IMR-90 (cell line): ENCODE measurements around the gene GRIA4. TPM values are rescaled to one million over a fixed set of nuclear protein-coding genes. Genes with fewer than 3 reads are reported as not detected.

Experiments
- ATAC-seq: fragments of 200-7000 bp; cut with Tn5 transposase; 2 replicates; pipeline ENCODE4 v1.9.1; 2020; ENCODE audit warnings: low read depth, mild to moderate bottlenecking, moderate library complexity
- BruUV-seq: library from RNA; stranded (reverse); fragments of 400-500 nt; replicated peaks from 2 replicates; lab custom pipeline; 2021; lab: Mats Ljungman, UMichigan
- CTCF ChIA-PET: fragments of 300-600 bp; formaldehyde crosslinking; extraction: SDS; loops from one replicate; lab custom pipeline; 2021; ENCODE audit warnings: antibody characterized with exemption; lab: Yijun Ruan, JAX
- POLR2A ChIA-PET: fragments of 300-600 bp; sonication (Branson Sonifier 250); formaldehyde crosslinking; loops from one replicate; lab custom pipeline; 2022; ENCODE audit warnings: antibody characterized with exemption; ENCODE audit not compliant: unreplicated experiment; lab: Charles Lee
- DNase-seq: peaks from one replicate; pipeline ENCODE4 v3.0.0; 2013
- H2AFZ ChIP-seq: replicated peaks from 2 replicates; pipeline ENCODE3; 2013; ENCODE audit warnings: low read length, mild to moderate bottlenecking; ENCODE audit not compliant: poor library complexity
- H2AK5ac ChIP-seq: 2 replicates; pipeline ENCODE4 v1.6.1; 2013; ENCODE audit warnings: low read depth, low read length, inconsistent platforms
- H2AK9ac ChIP-seq: replicated peaks from 2 replicates; pipeline ENCODE3; 2013; ENCODE audit warnings: mild to moderate bottlenecking, low read depth, low read length, moderate library complexity; ENCODE audit not compliant: poor library complexity
- H2BK120ac ChIP-seq: 2 replicates; pipeline ENCODE4 v1.6.1; 2013; ENCODE audit warnings: low read depth, low read length, inconsistent platforms
- H2BK15ac ChIP-seq: 3 replicates; pipeline ENCODE4 v1.6.1; 2013; ENCODE audit warnings: low read depth, low read length, inconsistent platforms
- H2BK20ac ChIP-seq: 2 replicates; pipeline ENCODE4 v1.6.1; 2013; ENCODE audit warnings: low read depth, mild to moderate bottlenecking, inconsistent platforms, low read length, moderate library complexity
- H2BK5ac ChIP-seq: 2 replicates; pipeline ENCODE4 v1.6.1; 2013; ENCODE audit warnings: mild to moderate bottlenecking, low read depth, low read length, inconsistent platforms; ENCODE audit not compliant: poor library complexity, severe bottlenecking
- H3K14ac ChIP-seq: replicated peaks from 2 replicates; pipeline ENCODE4 v1.6.1; 2013; ENCODE audit warnings: low read depth, low read length, inconsistent platforms
- H3K18ac ChIP-seq: 2 replicates; pipeline ENCODE4 v1.6.1; 2013; ENCODE audit warnings: low read depth, low read length, control low read depth
- H3K23ac ChIP-seq: 2 replicates; pipeline ENCODE4 v1.6.1; 2013; ENCODE audit warnings: low read depth, low read length, inconsistent platforms
- H3K27ac ChIP-seq: 2 replicates; pipeline ENCODE4 v1.5.1; 2013; ENCODE audit warnings: mild to moderate bottlenecking, control low read depth, low read length; ENCODE audit not compliant: insufficient read depth
- H3K27me3 ChIP-seq: 2 replicates; pipeline ENCODE4 v1.6.1; 2013; ENCODE audit warnings: low read length; ENCODE audit not compliant: control insufficient read depth, insufficient read depth
- H3K36me3 ChIP-seq: 2 replicates; pipeline ENCODE4 v1.6.1; 2013; ENCODE audit warnings: low read length, mixed read lengths; ENCODE audit not compliant: control insufficient read depth, insufficient read depth
- H3K4ac ChIP-seq: 2 replicates; pipeline ENCODE4 v1.6.1; 2013; ENCODE audit warnings: low read depth, low read length, inconsistent platforms
- H3K4me1 ChIP-seq: 2 replicates; pipeline ENCODE4 v1.6.1; 2013; ENCODE audit warnings: low read length, mixed read lengths; ENCODE audit not compliant: control insufficient read depth, insufficient read depth
- H3K4me2 ChIP-seq: 2 replicates; pipeline ENCODE4 v1.6.1; 2013; ENCODE audit warnings: low read depth, mild to moderate bottlenecking, control low read depth, low read length, moderate library complexity
- H3K4me3 ChIP-seq: 2 replicates; pipeline ENCODE4 v1.5.1; 2013; ENCODE audit warnings: low read depth, mild to moderate bottlenecking, control low read depth, low read length, moderate library complexity; ENCODE audit not compliant: insufficient read depth
- H3K56ac ChIP-seq: 2 replicates; pipeline ENCODE4 v1.6.1; 2013; ENCODE audit warnings: low read length, inconsistent platforms; ENCODE audit not compliant: insufficient read depth; ENCODE audit errors: extremely low read depth
- H3K79me1 ChIP-seq, 2 experiments: 2 replicates each; pipeline ENCODE4 v1.6.1; 2013; ENCODE audit warnings: low read length in 2 of 2, inconsistent platforms in 1 of 2, low read depth in 1 of 2
- H3K9ac ChIP-seq: 2 replicates; pipeline ENCODE4 v1.6.1; 2013; ENCODE audit warnings: low read depth, low read length, control low read depth
- H3K9me1 ChIP-seq: 2 replicates; pipeline ENCODE4 v1.6.1; 2013; ENCODE audit warnings: low read length, inconsistent platforms; ENCODE audit not compliant: insufficient read depth
- H3K9me3 ChIP-seq: 2 replicates; pipeline ENCODE4 v1.6.1; 2013; ENCODE audit warnings: low read length; ENCODE audit not compliant: control insufficient read depth, insufficient read depth
- H4K20me1 ChIP-seq: 2 replicates; pipeline ENCODE4 v1.6.1; 2013; ENCODE audit warnings: low read length, inconsistent platforms; ENCODE audit not compliant: insufficient read depth
- H4K5ac ChIP-seq: 2 replicates; pipeline ENCODE4 v1.6.1; 2013; ENCODE audit warnings: mild to moderate bottlenecking, low read depth, low read length, control low read depth
- H4K8ac ChIP-seq, 2 experiments: 2 replicates each; pipeline ENCODE4 v1.6.1; 2013; ENCODE audit warnings: low read depth in 2 of 2, low read length in 2 of 2, control low read depth in 1 of 2, inconsistent platforms in 1 of 2
- H4K91ac ChIP-seq: 2 replicates; pipeline ENCODE4 v1.6.1; 2013; ENCODE audit warnings: low read depth, low read length, inconsistent platforms; ENCODE audit not compliant: insufficient read depth
- MAFK ChIP-seq: IDR thresholded peaks from 2 replicates; pipeline ENCODE4 v1.6.1; 2012; ENCODE audit warnings: low read depth, low read length, improper control_type of control experiment
- WGBS, 2 experiments: methylation state at CpG; one replicate each; pipeline versions ENCODE4 v1.1.5 to v1.1.7; 2013; ENCODE audit warnings: missing lambda C conversion rate in 2 of 2; ENCODE audit not compliant: insufficient read length in 1 of 2; ENCODE audit errors: extremely low coverage in 2 of 2; 5-methylcytosine and 5-hydroxymethylcytosine counted together
- dilution Hi-C: fragments of 300-500 bp; cut with HindIII; formaldehyde crosslinking; loops from one replicate; pipeline ENCODE4 v1.14.3; 2018; ENCODE audit warnings: low sequenced_read_pairs; ENCODE audit not compliant: unreplicated experiment
- in situ Hi-C: fragments of 300-500 bp; cut with MboI; formaldehyde crosslinking; loops from 3 replicates; pipeline ENCODE4 v1.14.3; 2019; ENCODE audit warnings: low sequenced_read_pairs, inconsistent platforms, mixed read lengths
- intact Hi-C: fragments of 100-400 bp; cut with micrococcal nuclease; formaldehyde crosslinking; loops from 2 replicates; pipeline ENCODE4 v1.10.0; 2022
- polyA plus RNA-seq, 3 experiments: library from polyadenylated mRNA; depleted of rRNA; stranded (reverse); fragments of >200 nt; gene quantifications; 2 replicates each; pipeline ENCODE4 v1.2.3, GENCODE V29; 2012; ENCODE audit warnings: low replicate concordance in 1 of 3
- total RNA-seq: library from RNA; depleted of rRNA; stranded (reverse); fragments of >200 nt; gene quantifications from 2 replicates; pipeline ENCODE4 v1.2.3, GENCODE V29; 2012
- TF ChIP-seq, protein P1 (sequence below): fragments of 150-350 bp; IDR thresholded peaks from 2 replicates; pipeline ENCODE4 v1.6.1; 2016; ENCODE audit warnings: low read depth, mild to moderate bottlenecking, low read length, moderate library complexity, borderline replicate concordance

GRIA4 gene
- total and polyA plus RNA-seq, 2 of the 4 experiments (the other 2 are of a cell fraction), result 0.36 to 1.0 TPM

DNA sequence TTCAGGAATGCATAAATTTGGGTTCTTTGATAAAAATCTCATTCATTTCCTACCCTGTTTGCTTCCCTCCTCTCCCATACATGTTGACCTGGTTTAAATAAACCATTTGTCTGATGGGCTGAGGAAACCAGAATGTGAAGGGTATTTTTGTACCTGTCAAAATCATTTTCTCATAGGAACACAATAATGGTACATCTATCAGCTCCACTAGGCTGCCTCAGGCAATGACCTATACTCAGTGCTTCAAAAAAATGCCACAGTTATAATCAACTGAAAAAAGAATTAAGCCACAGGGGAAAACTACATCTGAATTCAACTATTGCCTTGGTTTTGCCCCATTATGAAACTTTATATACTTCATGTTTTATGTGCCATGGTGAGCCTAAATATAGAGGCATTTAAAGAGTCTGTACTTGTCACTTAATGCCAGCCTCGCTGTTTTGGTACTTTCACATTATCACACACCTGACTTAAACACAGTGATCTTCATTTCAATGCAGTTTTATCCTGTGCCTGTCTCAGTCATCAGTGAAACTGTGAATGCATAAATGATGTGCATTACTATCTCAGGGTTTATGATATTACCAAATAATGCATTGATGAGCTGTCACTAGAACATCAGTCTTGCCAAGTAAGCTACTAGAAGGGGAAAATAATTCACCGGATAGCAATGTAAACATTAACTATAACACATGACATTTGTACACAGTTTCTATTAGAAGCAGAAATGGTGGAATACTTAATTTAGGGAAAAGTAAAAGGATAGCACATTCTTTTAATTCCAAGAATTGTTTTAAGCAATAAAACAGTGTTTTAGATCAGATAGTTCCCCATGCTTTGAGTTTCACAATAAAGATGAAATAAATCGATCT is 319.4 kb downstream of the GRIA4 start:
- H4K5ac ChIP-seq, result no peak overlapping the region
- H3K27me3 ChIP-seq, result no peaks in the 10 kb centered on the region
- peaks cover 5% of the 10 kb centered on the region for H3K4me1 ChIP-seq
- intact Hi-C loops, result no loop called here
- H3K36me3 ChIP-seq, result no peaks in the 10 kb centered on the region
- no CpG with 5 or more reads among the region's 3 CpGs for WGBS, 2 experiments
- H2AFZ ChIP-seq, result no peak overlapping the region
- in situ Hi-C loops, result no loop called here
- H3K27ac ChIP-seq, result peak overlapping the region; percentile 44; the same call in 1 of the 2 replicates
- H3K56ac ChIP-seq, result no peak overlapping the region; the same call in 1 of the 2 replicates
- H3K9me1 ChIP-seq, result no peaks in the 10 kb centered on the region; the same call in 1 of the 2 replicates
- H2BK120ac ChIP-seq, result peak overlapping the region; percentile 35; the same call in 1 of the 2 replicates
- no peak overlapping the region for H3K9ac ChIP-seq
- 0 out of 2 replicates have a peak overlapping the region, but pooled peaks have one; percentile 19 for H3K4ac ChIP-seq
- CTCF ChIA-PET, result interaction anchor here (1.3 kb wide), 1 partner anchor 44 kb away, joined by 3 read pairs; no protein-coding TSS in a partner anchor
- POLR2A ChIA-PET, result no interaction called here
- no peaks in the 10 kb centered on the region for H4K20me1 ChIP-seq
- H4K91ac ChIP-seq, result no peak overlapping the region; the same call in 1 of the 2 replicates
- dilution Hi-C loops, result no loop called here
- H3K18ac ChIP-seq, result no peak overlapping the region
- TF ChIP-seq, protein P1, sequence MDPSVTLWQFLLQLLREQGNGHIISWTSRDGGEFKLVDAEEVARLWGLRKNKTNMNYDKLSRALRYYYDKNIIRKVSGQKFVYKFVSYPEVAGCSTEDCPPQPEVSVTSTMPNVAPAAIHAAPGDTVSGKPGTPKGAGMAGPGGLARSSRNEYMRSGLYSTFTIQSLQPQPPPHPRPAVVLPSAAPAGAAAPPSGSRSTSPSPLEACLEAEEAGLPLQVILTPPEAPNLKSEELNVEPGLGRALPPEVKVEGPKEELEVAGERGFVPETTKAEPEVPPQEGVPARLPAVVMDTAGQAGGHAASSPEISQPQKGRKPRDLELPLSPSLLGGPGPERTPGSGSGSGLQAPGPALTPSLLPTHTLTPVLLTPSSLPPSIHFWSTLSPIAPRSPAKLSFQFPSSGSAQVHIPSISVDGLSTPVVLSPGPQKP, result no peak
- TF ChIP-seq MAFK, result no peak
- H2BK15ac ChIP-seq, result peak overlapping the region; percentile 7; the same call in 1 of the 3 replicates
- no peak overlapping the region for H3K14ac ChIP-seq
- peak; percentile 56; the same call in 1 of the 2 replicates for ATAC-seq
- H3K4me3 ChIP-seq, result no peak overlapping the region
- BruUV-seq, result no TSS peak
- peak overlapping the region; percentile 38; the same call in 1 of the 2 replicates for H2BK20ac ChIP-seq
- H2AK5ac ChIP-seq, result peak overlapping the region; percentile 6; the same call in 1 of the 2 replicates
- H3K4me2 ChIP-seq, result peak overlapping the region; percentile 28; the same call in 1 of the 2 replicates
- DNase-seq, result peak; percentile 22
- H3K9me3 ChIP-seq, result no peaks in the 10 kb centered on the region
- H2AK9ac ChIP-seq, result no peak overlapping the region
- H4K8ac ChIP-seq, result no peak overlapping the region; a peak in 1 of 4 replicates
- no peak overlapping the region for H3K23ac ChIP-seq
- no peak overlapping the region for H2BK5ac ChIP-seq
- H3K79me1 ChIP-seq, result no peaks in the 10 kb centered on the region
